ENCODE measurements around the gene TLX2. TPM values are rescaled to one million over a fixed set of nuclear protein-coding genes. Genes with fewer than 3 reads are reported as not detected.
A peak's percentile ranks its signal among the peaks of the same experiment; 100 is the strongest.

Gene TLX2
- total and polyA plus RNA-seq, 2 donors (not counting 3 experiments of a cell fraction or from before 2014, with no cell fraction given), result not detected

GRCh38 chr2:74507145-74507925, 6.9 kb upstream of the TLX2 start, which contains the start of gene PCGF1:
Gene PCGF1, minus strand, starts transcription at chr2:74507695. Its CDS starts 27 bp downstream, at chr2:74507668.
- ChIA-PET POLR2A (no interaction called here), CTCF (interaction anchor here (0.6 to 2.5 kb wide), 9 partner anchors 8 to 86 kb away, joined by 3 to 15 read pairs (median 5); partner anchors contain the start of genes AUP1, CCDC142, HTRA2 and LBX2)
- H3K36me3 ChIP-seq (ENCODE audit: control insufficient read depth in 2 of 2, extremely low read depth in 1 of 2, insufficient read depth in 2 of 2, low read length in 2 of 2), result peaks cover 0 to 4% of the 10 kb centered on the region in 2 experiments
- H2AFZ ChIP-seq (ENCODE audit: low read depth, low read length), result peak within 1 kb of the TSS; percentile 29
- TF ChIP-seq POLR2AphosphoS5 (IDR thresholded peaks at IDR 0.05; ENCODE audit: insufficient read depth, low read depth, low read length) (peak; percentile 66), CTCF (IDR thresholded peaks at IDR 0.05; ENCODE audit: extremely low read depth in 1 of 2, insufficient read depth in 1 of 2, low read depth in 1 of 2, low read length in 2 of 2) (peak; percentile 41 to 81), FOS (IDR thresholded peaks at IDR 0.05; ENCODE audit: borderline replicate concordance, insufficient read depth, low read length) (no peak), MAX (IDR thresholded peaks at IDR 0.05; ENCODE audit: insufficient read depth, insufficient read length) (peak; percentile 68), MYC (IDR thresholded peaks at IDR 0.05; ENCODE audit: low read depth, low read length) (no peak), POLR2A (IDR thresholded peaks at IDR 0.05; ENCODE audit: low read depth, low read length) (peak; percentile 75)
- DNase-seq (ENCODE audit: low read depth, low spot score), result peak; percentile 98
- BruUV-seq (replicated peaks), result no TSS peak
- peaks cover 31 to 40% of the 10 kb centered on the region in 2 experiments for H3K27me3 ChIP-seq (ENCODE audit: control insufficient read depth in 2 of 2, insufficient read depth in 2 of 2, low read length in 2 of 2)
- no peaks in the 10 kb centered on the region for H3K9me1 ChIP-seq (replicated peaks; ENCODE audit: control insufficient read depth, extremely low read depth, insufficient read depth, low read length)
- H3K4me1 ChIP-seq (ENCODE audit: control insufficient read depth, extremely low read depth, insufficient read depth, low read length), result peaks cover 27% of the 10 kb centered on the region
- dilution Hi-C loops (cut with MboI; ENCODE audit: extremely low pct_ligation_motif_present, low sequenced_read_pairs) (no loop called here), intact Hi-C loops (cut with micrococcal nuclease) (loop anchor here (1.0 to 2.0 kb wide), 4 partner anchors 22 to 80 kb away; partner anchors contain the start of genes AUP1, DOK1, HTRA2 and TTC31)
- H4K20me1 ChIP-seq (replicated peaks; ENCODE audit: control insufficient read depth, extremely low read depth, insufficient read depth, low read length), result no peaks in the 10 kb centered on the region
- H3K79me2 ChIP-seq (ENCODE audit: control insufficient read depth, insufficient read depth, low read length), result peaks cover 4% of the 10 kb centered on the region
- peak within 1 kb of the TSS; percentile 66 for H3K4me2 ChIP-seq (ENCODE audit: insufficient read depth, low read length)
- peak; percentile 98 for FAIRE-seq
- H3K4me3 ChIP-seq (replicated peaks in 1 of 3; ENCODE audit: insufficient read depth in 1 of 3, low read depth in 1 of 3, low read length in 3 of 3), result peak within 1 kb of the TSS; percentile 3 to 75 (median 37)
- peak within 1 kb of the TSS; percentile 69 for H3K9ac ChIP-seq (replicated peaks; ENCODE audit: extremely low read depth, insufficient read depth, low read length)
- peak within 1 kb of the TSS; percentile 54 for H3K27ac ChIP-seq (ENCODE audit: insufficient read depth, low read depth, low read length)
- H3K9me3 ChIP-seq (replicated peaks; ENCODE audit: control insufficient read depth, insufficient read depth, low read length), result no peaks in the 10 kb centered on the region
